T-helper 17 cell (primary cell): Measurements from ENCODE around the gene OR2B6. TPM values are rescaled to one million over a fixed set of nuclear protein-coding genes. Genes with fewer than 3 reads are reported as not detected.

ENCODE experiments used
- ATAC-seq: fragments of 150-1000 bp; cut with Tn5 transposase; 2 replicates; pipeline ENCODE4 v1.10.0; 2021; ENCODE audit warnings: mild to moderate bottlenecking, moderate library complexity
- DNase-seq, 3 donors: peaks; one replicate each; pipeline versions ENCODE4 v3.0.0 to v3.0.0-alpha.2; 2020 to 2021
- H3K9me3 ChIP-seq: one replicate; pipeline ENCODE4 v1.7.0; 2013; ENCODE audit warnings: low read length, mild to moderate bottlenecking; ENCODE audit not compliant: control insufficient read depth, poor library complexity, severe bottlenecking
- H3K27ac Mint-ChIP-seq: one replicate; pipeline ENCODE4 v1.8.0; 2022; ENCODE audit warnings: mild to moderate bottlenecking, moderate library complexity, mixed read lengths
- H3K27me3 Mint-ChIP-seq: one replicate; pipeline ENCODE4 v1.8.0; 2022; ENCODE audit warnings: mixed read lengths
- H3K36me3 Mint-ChIP-seq: one replicate; pipeline ENCODE4 v1.8.0; 2022; ENCODE audit warnings: low read depth, mixed read lengths
- H3K4me1 Mint-ChIP-seq: one replicate; pipeline ENCODE4 v1.8.0; 2022; ENCODE audit warnings: mild to moderate bottlenecking, mixed read lengths
- H3K4me3 Mint-ChIP-seq: one replicate; pipeline ENCODE4 v1.8.0; 2022; ENCODE audit warnings: mild to moderate bottlenecking, moderate library complexity, mixed read lengths
- total RNA-seq, 4 donors: library from RNA in 2 of 4; stranded (reverse) in 2 of 4; gene quantifications; one replicate each; pipeline ENCODE4 v1.2.3 and lab custom pipeline; 2022 to 2026

OR2B6 gene
- total RNA-seq, 2 donors from 2014 or later = 0.50 TPM; not detected in 1

DNA sequence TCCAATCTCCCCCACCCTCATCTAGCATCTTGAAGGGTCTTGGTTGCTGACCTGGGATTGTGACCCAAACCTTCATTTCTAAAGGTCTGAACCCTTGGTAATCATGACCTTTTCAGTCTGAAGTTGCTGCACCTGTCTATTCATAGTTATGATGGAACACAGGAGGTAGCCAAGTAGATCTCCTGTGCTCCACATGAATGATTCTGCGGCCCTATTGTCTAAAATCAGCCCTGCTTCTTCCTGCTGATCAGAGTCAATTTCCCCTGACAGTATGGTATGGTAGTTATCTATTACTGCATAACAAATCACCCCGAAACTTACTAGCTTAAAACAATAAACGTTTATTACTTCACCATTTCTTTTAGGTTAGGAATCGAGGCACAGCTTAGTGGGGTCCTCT, 9.0 kb downstream of the OR2B6 start:
- Mint-ChIP-seq H3K27me3 (peaks cover 30% of the 10 kb centered on the region), H3K27ac (no peak overlapping the region), H3K36me3 (peaks cover 3% of the 10 kb centered on the region), H3K4me1 (no peaks in the 10 kb centered on the region), H3K4me3 (no peak overlapping the region)
- DNase-seq (no peak), ATAC-seq (no peak)
- H3K9me3 ChIP-seq = peaks cover 5% of the 10 kb centered on the region

DNA sequence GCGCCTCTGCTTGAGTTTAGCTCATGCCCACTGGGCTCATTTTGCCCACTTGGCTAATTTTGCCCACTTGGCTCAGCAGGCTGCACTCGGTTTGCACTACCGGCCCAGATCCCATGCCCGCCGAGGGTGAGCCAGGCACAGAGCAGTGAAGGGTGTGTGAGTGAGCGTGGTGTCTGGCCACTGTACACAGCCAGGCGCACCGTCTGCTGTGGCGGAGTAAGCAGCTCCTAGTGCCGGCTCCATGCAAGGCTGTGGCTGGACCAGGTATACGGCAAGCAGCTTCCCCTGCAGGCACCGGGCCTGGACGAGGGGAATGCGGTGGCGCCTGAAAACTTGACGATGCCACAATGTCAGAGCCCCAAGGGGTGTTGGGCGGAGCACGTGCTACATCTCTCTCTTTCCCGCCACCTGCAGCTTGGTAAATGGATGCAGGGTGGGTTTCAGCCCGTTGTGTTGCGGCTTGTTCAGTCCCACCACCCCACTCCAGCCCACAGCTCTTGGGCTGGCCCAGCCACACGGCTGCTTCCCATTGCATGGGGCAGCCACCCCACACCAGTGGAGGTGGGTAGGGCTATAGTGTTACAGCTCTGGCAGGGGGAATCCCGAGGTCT, 9.9 kb downstream of the OR2B6 start:
- DNase-seq (no peak), ATAC-seq (no peak)
- Mint-ChIP-seq H3K4me1 (no peaks in the 10 kb centered on the region), H3K27ac (no peak overlapping the region), H3K36me3 (peaks cover 3% of the 10 kb centered on the region), H3K4me3 (no peak overlapping the region), H3K27me3 (peaks cover 29% of the 10 kb centered on the region)
- H3K9me3 ChIP-seq = peaks cover 5% of the 10 kb centered on the region

DNA sequence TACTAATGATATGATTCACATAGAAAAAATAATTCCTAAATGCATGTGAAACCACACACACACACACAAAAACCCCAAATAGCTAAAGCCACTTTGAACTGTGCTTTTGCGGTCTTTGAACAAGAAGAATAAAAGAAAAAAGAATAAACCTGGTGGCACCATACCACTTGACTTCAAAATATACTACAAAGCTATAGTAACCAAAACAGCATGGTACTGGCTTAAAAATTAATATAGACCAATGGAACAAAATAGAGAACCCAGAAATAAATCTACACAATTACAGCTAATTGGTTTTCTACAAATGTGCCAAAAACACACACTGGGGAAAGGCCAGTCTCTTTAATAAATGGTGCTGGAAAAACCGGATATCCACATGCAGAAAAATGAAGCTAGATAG, 13.4 kb downstream of the OR2B6 start:
- peaks cover 28% of the 10 kb centered on the region for H3K27me3 Mint-ChIP-seq
- H3K4me3 Mint-ChIP-seq = no peak overlapping the region
- DNase-seq = no peak
- H3K9me3 ChIP-seq = peaks cover 5% of the 10 kb centered on the region
- H3K4me1 Mint-ChIP-seq = no peaks in the 10 kb centered on the region
- no peak for ATAC-seq
- peaks cover 3% of the 10 kb centered on the region for H3K36me3 Mint-ChIP-seq
- H3K27ac Mint-ChIP-seq = no peak overlapping the region

DNA sequence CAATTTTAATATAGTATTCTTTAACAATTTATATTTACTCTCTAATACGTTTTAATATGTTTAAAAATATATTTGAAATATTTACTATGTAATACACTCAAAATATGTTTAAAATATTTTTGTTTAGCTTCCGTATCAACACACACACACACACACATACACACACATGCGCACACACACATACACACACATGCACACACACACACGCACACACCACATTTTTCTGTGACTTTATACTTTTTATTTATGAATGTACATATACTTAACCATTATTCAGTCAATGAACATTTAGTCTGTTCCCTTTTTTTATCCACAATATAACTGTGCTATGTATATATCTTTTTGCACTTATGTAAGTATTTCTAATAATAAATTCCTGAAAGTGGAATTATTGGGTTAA, 15.7 kb downstream of the OR2B6 start:
- H3K27me3 Mint-ChIP-seq = peaks cover 30% of the 10 kb centered on the region
- no peak for DNase-seq
- peaks cover 5% of the 10 kb centered on the region for H3K9me3 ChIP-seq
- H3K36me3 Mint-ChIP-seq = peaks cover 3% of the 10 kb centered on the region
- no peak for ATAC-seq
- H3K4me3 Mint-ChIP-seq = no peak overlapping the region
- H3K27ac Mint-ChIP-seq = no peak overlapping the region
- no peaks in the 10 kb centered on the region for H3K4me1 Mint-ChIP-seq

DNA sequence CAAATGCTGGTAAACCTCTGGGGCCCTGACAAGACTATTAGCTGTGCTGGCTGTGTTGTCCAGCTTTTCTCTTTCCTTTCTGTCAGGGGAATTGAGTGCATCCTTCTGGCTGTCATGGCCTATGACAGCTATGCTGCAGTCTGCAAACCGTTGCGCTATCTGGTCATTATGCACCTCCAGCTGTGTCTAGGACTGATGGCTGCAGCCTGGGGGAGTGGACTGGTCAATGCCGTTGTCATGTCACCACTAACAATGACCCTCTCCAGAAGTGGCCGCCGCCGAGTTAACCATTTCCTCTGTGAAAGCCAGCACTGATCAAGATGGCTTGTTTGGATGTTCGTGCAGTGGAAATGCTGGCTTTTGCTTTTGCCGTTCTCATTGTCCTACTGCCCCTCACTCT, 20.3 kb downstream of the OR2B6 start:
- DNase-seq (no peak), ATAC-seq (no peak)
- Mint-ChIP-seq H3K27ac (no peak overlapping the region), H3K36me3 (no peaks in the 10 kb centered on the region), H3K27me3 (peaks cover 44% of the 10 kb centered on the region), H3K4me1 (no peaks in the 10 kb centered on the region), H3K4me3 (no peak overlapping the region)
- no peaks in the 10 kb centered on the region for H3K9me3 ChIP-seq

DNA sequence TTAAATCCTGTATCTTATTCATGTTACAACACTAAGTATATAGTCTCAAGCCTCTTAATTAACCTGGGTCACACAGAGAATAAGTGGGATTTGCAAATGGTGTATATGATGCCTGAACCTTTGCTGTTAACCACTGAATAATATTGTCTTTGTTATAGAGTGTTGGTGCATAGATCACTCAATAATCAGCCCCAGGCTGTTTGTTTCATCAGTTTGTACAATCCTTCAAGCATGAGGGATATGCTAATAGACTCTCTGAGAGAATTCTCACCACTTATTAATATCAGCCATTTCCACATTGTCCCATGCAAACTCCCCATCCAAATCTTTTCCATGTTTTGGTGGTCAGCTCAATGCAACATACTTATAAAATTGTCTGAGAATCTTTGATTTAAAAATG, 21.7 kb downstream of the OR2B6 start:
- no peaks in the 10 kb centered on the region for H3K9me3 ChIP-seq
- no peaks in the 10 kb centered on the region for H3K4me1 Mint-ChIP-seq
- H3K4me3 Mint-ChIP-seq = no peak overlapping the region
- H3K27me3 Mint-ChIP-seq = peaks cover 49% of the 10 kb centered on the region
- no peak overlapping the region for H3K27ac Mint-ChIP-seq
- no peaks in the 10 kb centered on the region for H3K36me3 Mint-ChIP-seq
- ATAC-seq (no peak), DNase-seq (no peak)

DNA sequence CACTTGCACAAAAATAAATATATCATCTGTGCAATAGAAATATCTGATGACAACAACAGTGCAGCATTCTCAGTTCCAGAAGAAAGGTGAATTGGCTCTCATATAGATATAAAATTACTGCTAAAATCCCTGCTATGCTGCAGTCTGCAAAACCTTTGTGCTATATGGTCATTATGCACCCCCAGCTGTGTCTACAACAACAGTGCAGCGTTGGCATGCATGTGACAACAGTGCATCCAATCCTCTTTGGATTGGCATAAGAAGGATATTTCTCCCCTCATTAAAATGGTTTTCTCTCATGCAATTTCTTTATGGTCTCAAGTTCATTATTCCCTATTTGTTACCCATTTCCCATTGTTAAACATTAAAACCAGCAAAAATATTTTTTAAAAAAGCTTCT, 23.1 kb downstream of the OR2B6 start:
- no peak overlapping the region for H3K27ac Mint-ChIP-seq
- H3K4me1 Mint-ChIP-seq = no peaks in the 10 kb centered on the region
- H3K9me3 ChIP-seq = no peaks in the 10 kb centered on the region
- no peaks in the 10 kb centered on the region for H3K36me3 Mint-ChIP-seq
- peaks cover 53% of the 10 kb centered on the region for H3K27me3 Mint-ChIP-seq
- DNase-seq (no peak), ATAC-seq (no peak)
- no peak overlapping the region for H3K4me3 Mint-ChIP-seq

DNA sequence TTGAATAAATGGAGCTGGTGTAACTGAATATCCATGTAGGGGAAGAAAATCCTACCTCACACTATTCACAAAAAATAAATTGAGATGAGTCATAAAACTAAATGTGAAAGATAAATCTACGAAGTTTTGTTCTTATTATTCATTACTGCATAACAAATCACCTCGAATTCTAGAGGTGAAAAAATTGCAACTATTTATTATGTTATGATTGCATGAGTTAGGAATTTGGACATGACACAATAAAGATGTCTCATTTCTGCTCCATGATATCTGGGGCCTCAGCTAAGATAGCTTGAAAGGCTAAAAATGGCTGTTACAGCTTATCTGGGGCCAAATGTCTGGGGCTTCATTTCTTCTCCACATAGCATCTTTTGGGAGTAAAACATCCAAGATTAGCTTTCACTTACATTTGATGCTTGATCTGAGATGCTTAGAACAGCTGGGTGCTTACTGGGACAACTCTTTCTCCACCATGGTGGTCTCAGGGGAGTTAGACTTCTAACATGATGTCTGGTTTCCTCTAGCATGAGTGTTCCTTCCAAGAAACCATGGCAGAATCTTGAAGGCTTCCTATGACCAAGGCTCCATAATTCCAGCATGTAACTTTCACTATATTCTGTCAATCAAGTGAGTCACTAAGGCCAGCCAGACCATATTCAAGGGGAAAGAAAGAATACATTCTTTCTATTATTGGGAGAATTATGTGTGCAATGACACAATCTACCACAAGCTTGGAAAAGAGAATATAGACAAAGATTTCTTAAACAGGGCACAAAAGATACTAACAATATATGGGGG, 30.1 kb downstream of the OR2B6 start:
- no peak for ATAC-seq
- Mint-ChIP-seq H3K27ac (no peak overlapping the region), H3K27me3 (peaks cover 68% of the 10 kb centered on the region), H3K4me1 (no peaks in the 10 kb centered on the region), H3K36me3 (no peaks in the 10 kb centered on the region), H3K4me3 (no peak overlapping the region)
- H3K9me3 ChIP-seq = no peaks in the 10 kb centered on the region
- DNase-seq = no peak

DNA sequence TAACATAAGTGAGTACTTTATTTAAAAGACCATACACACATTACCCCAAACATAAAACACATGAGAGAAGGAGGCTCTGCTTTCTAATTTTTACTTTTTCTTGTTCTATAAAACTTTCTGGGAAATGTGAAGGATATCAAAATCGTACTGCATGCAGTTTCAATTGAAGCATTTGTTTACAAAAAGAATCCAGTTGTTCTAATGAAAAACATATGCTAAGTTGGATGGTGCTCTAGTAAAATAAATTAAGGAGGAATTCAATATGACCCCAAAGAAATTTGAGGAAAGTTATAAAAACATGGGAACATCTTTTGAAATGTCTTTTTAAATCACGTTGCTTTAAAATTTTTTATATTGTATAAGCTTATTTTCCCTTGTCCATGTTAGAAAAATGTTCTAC, 37.6 kb downstream of the OR2B6 start:
- Mint-ChIP-seq H3K36me3 (no peaks in the 10 kb centered on the region), H3K4me3 (no peak overlapping the region), H3K4me1 (no peaks in the 10 kb centered on the region), H3K27ac (no peak overlapping the region), H3K27me3 (peaks cover 75% of the 10 kb centered on the region)
- no peak for DNase-seq
- H3K9me3 ChIP-seq = no peaks in the 10 kb centered on the region
- ATAC-seq = no peak

DNA sequence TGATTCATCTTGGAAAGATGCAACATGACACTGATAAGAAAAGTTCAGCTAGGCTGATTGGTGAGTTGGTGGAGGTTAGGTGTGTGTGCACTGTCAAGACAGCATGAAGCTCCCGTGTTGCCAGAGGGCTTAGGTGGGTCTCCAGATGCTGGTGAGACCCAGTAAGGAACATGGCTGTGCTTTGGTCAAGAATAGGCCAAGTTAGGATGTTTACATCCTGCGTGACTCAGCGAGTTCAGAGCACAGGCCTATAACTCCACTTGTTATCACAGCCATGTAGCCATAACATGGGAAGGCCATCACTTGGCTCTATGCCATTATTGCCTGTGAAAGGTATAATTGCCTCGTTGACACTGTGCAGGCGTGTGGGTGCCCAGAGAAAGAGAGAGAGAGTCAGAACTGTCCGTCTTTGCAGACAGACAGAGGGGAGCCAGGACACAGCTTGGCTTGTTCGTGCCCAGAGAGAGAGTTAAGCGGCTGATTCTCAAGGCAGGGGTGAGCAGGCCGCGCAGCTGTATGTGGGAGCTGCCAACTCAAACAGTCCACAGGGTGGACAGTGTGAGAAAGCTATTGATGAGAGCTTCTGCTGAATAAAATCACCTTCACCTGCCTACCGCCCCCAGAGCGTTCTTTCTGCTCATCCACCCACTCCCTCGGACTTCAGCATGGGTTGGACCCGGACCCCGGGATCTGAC, 43.5 kb downstream of the OR2B6 start:
- Mint-ChIP-seq H3K36me3 (peaks cover 4% of the 10 kb centered on the region), H3K4me1 (no peaks in the 10 kb centered on the region), H3K4me3 (no peak overlapping the region), H3K27ac (no peak overlapping the region), H3K27me3 (peaks cover 77% of the 10 kb centered on the region)
- DNase-seq (no peak), ATAC-seq (no peak)
- no peaks in the 10 kb centered on the region for H3K9me3 ChIP-seq

DNA sequence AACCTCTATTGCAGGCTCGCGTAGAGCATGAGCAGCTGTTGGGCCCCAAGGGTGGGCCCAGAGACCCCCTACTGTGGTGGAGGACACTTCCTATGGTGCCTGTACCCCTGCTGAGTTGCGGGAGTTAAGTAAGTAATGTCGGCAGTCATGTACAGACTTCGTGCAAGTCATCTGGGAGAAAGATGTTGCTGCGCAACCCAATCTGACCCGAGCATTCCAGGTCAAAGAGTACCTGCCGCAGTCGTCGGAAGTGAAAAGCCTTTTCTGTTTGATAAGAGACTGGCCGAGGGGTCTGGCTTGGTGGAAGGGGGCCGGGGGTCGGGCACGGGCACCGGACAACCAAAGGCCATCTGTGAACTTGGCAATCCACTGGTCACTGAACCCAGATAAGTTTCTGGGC, 44.3 kb downstream of the OR2B6 start:
- Mint-ChIP-seq H3K27ac (no peak overlapping the region), H3K36me3 (peaks cover 5% of the 10 kb centered on the region), H3K27me3 (peaks cover 74% of the 10 kb centered on the region), H3K4me1 (no peaks in the 10 kb centered on the region), H3K4me3 (no peak overlapping the region)
- H3K9me3 ChIP-seq = no peaks in the 10 kb centered on the region
- DNase-seq (no peak), ATAC-seq (no peak)

DNA sequence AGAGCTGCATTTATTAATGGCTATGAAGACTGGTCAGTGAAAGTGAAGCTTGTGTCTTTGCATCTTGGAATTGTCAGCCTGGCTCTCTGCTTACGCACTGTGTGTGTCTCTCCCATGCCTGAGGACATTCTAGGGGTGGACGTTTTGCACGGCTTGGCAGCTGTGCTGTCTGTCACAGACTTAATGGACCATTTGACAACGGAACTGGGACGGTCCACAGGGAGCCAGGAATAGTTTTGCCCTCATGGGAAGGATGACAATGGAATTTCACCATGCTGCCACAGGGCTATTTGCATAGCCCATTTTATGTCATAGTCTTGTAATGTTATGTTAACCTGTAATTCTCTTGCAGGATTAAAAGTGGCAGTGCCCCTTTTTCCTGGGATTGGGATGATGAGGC, 44.7 kb downstream of the OR2B6 start:
- Mint-ChIP-seq H3K27me3 (peaks cover 73% of the 10 kb centered on the region), H3K36me3 (peaks cover 5% of the 10 kb centered on the region), H3K4me1 (no peaks in the 10 kb centered on the region), H3K27ac (no peak overlapping the region), H3K4me3 (no peak overlapping the region)
- H3K9me3 ChIP-seq = no peaks in the 10 kb centered on the region
- ATAC-seq = no peak
- no peak for DNase-seq

DNA sequence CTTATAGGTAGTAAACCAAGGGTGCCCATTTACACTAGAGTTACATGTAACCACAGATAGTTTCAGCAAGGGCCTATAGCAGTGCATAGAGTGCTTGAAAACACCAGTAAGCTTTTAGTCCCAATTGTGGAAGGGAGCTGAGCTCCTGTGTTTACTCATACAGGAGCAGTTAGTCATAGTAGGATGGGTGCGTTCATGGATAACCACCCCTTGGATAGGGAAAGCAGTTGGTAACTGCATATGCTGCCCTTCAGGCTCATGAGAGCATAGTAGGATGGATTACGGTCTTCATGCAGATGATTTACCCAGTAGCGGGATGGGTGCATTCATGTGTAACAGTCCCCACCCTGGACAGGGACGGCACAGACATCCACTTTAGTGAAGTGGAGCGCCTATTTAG, 45.1 kb downstream of the OR2B6 start:
- H3K36me3 Mint-ChIP-seq = peaks cover 5% of the 10 kb centered on the region
- H3K9me3 ChIP-seq = no peaks in the 10 kb centered on the region
- H3K27me3 Mint-ChIP-seq = peaks cover 73% of the 10 kb centered on the region
- no peak overlapping the region for H3K27ac Mint-ChIP-seq
- no peaks in the 10 kb centered on the region for H3K4me1 Mint-ChIP-seq
- H3K4me3 Mint-ChIP-seq = no peak overlapping the region
- ATAC-seq (no peak), DNase-seq (no peak)
